DMS 273 treated with DMSO at 0.1 percent for 48 hours (cell line): Measurements from ENCODE around the gene ZNF469.

Source experiments
- DNase-seq: peaks from one replicate; lab custom pipeline; 2025; lab: John Stamatoyannopoulos, UW

The ZNF469 gene

DNA sequence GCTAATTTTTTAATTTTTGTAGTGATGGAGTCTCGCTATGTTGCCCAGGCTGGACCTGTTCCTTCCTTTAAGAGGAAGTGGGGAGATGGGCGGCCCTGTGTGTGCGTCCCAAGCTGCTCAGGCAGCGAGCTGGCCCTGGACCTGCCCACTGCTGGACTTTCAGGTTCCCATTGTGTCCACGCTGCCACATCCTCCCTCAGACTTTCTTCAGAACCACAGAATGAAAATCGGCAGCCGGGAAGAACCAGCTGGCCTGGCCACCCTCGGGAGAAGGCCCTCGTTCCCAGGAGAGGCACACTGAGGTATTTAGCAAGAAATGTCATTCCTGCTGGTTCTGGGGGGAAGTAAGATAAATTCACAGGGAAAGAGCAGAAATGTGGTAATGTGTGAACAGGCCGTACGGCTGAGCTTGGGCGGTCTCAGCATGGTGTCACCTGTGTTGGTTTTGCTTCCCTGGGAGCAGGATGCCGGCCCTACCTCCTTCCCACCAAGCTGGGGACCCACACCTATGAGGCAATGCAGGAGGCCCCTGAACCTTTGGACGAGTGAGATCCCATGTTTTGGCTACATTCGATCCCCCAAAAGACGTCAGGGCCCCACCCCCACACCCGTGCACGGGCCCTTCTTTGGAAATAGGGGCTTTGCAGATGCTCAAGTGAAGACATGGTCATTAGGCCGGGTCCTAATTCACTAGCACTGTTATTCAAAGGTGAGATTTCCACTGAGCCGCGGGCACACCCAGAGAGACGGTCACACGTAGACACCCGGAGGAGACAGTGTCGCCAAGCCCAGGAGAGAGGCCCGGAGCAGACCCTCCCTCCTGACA, 35.9 kb upstream of the ZNF469 start:
- no peak for DNase-seq

DNA sequence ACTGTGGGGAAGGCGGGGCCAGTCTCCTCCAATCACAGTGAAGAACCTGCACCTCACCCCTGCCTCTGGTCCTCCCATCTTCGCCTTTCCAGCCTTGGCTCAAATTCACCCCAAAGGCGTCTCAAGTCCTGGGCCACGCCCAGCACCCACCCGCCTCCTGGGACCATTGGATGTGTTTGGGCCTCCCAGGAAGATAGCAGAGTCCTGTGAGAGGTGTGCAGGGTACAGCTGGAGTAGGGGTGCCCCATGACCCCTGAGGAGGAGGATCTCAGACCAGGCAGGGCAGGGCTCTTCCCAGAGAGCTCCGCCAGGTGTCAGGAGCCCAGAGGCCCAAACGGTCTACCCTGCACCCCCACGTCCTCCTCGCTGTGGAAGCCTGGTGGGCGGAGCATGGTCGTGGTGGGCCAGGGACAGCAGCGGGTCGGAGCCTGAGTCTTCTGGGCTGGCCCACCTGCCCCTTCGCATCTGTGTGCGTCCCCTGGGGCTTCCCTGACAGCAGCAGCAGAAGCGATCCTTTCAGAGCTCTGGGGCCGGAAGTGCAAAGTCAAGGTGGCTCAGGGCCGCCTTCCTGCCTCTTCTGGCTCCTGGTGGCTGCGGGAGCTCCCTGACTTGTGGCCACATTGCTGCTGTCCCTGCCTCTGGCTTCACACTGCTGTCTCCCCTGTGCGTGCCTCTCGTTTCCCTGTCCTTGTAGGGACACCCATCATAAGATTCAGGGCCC, 34.9 kb upstream of the ZNF469 start:
- no peak for DNase-seq

DNA sequence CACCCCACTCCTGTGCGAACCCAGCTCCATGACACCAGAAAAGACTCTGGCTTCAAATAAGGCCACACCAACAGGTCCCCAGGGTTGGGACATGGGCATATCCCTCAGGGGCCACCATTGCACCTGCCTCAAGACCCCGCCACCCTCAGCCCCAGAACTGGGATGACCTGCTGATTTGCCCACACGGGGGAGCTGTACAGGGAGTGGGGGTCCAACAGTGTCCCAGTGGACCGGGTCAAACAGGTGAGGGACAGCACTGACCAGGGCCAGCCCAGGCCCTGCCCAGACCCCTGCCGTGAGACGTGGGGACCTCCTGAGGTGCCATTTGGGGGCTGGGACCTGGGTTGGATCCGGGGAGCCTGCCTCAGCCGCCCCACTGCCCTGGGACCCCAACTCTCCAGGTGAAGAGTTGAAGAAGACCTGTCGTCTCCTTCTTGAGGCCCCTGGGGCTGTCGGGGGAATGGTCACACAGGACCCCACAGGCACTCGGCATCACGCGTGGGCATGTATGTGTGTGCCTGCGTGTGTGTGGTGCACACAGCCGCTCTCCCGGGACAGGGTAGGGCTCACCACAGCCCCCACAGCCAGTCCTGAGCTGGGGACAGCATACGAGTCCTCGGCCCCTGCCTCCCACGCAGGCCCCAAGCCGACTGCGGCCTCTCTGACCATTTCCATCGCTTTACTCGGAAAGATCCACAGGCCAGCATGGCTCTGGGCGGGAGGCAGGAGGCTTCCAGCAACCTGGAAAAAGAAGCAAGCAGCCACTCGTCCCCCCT, 34.2 kb upstream of the ZNF469 start:
- no peak for DNase-seq

DNA sequence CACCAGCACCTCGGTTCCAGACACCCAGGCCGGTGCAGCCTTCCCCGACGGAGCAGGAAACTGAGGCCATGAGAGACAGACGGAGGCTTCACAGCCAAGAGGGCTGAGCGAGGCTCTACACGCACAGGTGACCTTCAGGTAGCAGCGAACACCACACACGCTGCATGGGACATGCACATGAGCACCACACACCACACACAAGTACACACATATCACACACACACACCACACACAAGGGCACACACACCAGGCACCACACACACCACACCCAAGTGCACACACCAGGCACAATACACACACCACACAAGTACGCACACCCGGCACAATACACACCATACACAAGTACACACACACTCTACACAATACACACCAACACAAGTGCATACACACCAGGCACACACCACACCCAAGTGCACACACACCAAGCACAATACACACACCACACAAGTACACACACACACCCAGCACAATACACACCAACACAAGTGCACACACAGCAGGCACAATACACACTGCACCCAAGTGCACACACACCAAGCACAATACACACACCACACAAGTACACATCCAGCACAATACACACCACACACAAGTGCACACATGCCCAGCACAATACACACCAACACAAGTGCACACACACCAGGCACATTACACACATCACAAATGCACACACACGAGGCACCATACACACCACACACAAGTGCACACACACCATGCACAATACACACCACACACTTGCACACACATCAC, 33.4 kb upstream of the ZNF469 start:
- no peak for DNase-seq

DNA sequence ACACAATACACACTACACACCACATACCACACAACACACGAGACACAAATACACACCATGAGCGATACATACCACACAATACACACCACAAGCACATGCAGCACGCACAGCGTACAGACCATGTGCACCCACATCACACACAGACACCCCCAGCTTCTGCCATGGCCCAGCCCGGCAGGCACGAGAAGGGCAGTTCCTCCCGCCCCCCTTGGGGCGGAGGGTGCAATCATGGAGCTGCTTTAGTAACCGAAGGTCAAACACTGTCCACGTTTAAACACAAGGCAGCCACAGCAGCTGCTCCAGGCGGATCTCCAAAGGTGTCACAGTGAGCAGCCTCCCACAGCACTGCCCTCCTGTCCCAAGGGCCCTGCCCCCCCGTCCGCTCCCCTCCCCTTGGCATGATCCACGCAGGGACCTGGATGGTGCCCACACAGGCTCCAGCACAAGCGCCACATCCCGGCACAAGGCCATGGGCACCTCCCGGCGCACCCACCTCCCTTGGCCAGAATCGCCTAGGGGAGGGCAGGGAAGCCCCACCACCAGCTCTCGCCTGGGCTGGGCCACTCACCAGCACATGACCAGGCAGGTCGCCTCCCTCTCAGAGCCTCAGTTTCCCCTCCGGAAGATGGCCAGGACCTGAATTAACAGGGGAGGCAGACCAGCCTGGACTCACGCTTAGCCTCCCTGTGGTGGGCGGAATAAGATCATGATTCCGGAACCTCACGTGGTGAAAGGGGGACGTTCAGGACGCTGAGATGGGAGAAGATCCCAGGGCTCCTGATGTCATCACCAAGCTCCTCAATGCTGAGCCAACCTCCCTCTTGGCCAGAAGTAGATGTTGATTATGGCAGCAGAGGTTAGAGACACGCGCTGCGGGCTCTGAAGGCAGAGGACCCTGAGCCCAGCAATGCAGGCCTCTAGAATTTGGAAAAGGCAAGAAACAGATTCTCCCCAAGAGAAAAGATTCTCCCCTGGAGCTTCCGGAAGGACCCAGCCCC, 32.6 kb upstream of the ZNF469 start:
- no peak for DNase-seq

DNA sequence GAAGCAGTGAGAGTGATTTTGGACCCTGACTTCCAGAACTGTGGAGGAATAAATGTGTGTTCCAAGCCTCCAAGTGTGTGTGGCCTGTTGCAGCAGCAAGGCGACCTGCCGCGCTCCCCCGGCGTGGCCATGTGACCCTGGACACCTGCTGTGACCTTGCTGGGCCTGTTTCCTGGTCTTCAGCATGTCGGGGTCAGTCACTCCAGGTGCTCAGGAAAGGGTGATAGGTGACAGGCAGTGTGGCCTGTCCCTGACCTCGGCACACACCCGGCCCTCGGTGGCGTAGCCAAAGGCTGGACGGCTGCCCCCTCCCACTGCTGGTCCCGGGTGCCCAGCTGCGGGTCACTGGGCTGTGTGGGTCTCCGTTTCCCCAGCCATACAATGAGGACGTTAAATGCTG, 31.8 kb upstream of the ZNF469 start:
- no peak for DNase-seq

DNA sequence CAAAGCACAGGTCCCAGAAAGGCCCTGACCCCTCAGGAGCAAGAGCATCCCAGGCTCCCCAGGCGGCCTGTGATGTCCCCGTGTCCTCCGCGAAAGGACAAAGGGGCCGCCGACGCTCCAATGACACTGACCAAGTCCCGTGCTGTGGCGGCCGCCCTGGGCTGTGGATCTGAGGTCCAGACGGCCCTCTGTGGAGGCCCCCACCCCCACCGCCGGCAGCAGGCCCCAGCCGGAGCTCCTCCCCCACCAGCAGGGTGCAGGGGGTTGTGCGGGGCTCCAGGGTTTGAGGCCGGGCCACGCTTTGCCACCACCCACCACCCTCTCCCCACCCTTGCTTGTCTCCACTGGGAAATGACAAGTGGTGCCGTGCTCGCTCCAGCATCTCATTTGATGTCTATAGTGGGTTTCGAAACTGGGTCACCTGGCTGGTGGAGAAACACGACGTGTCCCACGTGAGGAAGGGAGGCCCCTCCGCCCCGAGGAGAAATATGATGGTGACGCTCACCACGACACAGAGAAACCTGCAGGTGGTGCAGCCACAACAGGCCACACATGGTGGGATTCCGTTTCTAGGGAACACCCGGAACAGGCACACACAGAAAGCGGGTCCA, 31.2 kb upstream of the ZNF469 start:
- no peak for DNase-seq

DNA sequence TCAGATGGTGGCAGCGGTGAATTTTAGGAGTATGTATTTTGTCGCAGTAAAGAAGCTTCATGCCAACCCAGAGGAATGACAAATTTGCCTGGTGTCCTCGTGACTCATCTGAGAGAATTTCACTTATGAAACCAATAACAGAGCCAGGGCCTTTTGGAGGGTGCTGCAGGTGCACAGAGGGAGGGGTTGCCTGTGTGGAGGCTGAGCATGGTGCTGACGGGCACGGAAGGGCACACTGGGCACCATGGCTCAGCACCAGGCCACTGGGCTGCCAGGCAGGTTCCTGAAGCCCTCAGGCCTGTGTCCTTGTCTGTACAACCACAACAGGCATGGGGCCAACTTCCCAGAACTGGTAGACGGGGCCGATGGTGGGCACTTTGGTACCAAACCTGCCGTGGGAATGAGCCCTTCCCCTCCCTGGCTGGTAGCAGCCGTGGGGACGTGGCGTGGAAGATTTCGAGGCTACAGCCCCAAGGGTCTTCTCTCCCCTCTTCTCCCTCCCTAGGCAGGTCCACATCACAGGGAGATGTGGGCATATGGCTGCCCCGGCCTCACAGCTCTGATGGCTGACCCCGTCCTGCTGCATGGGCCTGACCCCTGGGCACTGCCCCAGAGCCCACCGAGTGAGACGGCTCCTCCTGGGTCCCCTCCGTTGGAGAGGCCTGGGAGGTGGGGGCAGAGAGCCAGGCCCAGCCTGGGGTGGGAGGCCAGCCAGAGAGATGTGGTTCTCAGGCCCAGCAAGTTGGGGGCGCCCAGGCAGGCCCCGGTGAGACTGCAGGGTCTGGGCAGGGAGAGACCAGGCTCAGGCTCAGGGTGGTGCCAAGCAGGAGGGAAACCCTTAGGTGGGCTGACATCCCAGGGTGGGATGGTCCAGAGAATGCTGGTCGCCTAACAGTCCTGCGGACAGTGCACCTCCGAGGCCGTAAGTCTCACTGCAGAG, 30.2 kb upstream of the ZNF469 start:
- DNase-seq, result no peak

DNA sequence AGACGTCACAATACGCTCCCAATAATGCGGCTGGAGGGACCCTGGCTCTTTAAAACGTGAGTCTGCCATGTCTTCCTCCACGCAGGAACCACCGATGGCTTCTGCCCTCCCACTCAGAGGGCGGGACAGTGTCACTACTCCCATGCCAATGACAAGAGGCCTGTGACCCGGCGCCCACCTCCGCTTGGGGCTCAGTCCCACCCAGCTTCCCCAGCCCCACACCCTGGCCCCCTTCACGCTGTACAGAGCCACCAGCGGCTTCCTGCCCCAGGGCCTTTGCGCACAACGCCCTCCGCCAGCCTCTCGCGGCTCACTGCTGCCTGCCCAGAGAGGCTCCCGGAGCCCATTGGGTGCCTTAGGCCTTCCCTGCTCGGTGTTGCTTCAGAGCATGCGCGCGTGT, 29.5 kb upstream of the ZNF469 start:
- DNase-seq, result no peak

DNA sequence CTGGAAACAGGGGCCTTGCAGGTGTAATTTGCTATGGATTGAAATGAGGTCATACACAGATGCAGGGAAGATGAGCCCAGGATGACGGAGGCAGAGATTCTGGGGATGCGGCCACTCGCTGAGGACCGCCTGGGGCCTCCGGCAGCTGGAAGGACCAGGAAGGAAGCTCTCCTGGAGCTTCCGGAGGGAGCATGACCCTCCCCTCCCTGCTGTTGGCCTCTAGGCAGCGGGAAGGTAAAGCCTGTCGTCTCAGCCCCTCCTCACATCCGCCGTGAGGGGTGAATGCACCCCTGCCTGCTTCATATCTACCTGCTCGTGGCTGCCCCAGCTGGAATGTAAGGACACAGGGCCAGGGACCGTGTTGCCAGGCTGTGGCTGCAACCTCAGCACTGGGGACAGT, 29.1 kb upstream of the ZNF469 start:
- DNase-seq, result no peak

DNA sequence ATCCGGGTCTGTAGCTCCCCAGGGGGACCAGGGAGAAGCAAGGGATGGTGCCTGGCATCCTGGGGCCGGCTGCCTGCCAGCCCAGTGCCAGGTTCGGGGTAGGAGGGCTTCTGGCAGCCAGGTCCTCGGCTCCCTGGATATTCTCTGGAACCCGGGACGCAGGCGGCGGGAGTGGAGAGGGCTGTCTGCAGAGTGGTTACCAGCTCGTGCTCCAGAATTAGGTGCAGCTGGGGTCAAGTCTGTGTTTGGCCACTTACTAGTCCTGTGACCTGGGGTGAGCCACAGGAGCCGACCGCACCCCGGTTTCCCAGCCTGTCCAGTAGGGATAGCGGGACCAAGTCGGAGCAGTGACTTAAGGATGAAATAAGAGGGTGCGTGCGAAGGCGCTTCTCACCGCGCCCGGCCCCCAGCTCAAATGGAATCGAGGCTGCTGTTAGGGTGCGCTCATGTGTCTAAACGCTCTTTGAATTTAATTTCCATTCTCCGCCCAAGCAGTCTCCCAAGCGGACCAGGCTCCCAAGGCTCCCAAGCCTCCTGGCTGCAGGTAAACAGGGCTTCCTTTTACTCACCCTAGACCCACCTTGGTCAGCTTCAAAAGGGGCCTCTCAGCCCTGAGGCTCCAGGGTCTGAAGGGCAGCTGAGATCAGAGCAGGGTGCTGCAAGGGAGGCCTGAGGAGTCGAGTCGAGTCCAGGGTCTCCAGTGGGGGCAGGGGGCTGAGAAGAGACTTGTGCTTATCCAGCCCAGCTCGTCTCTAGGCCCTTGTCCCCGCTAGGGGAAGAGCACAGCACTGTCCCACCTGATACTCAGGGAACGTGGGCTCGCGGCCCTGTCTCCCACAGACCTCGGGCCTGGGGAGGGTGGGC, 28.3 kb upstream of the ZNF469 start:
- DNase-seq, result no peak

DNA sequence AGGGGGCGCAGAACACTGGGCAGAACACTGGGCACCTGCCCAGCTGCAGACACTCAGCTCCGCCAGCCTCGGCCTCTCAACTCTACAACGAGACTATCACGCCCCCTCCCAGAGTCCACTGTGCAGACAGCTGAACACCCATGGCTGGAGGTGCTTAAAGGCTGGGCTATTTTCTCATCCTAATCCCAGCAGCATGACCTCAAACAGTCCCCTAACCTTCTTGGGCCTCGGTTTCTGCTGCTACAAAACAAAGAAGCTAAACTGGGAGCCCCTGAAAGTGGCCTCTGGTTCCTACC, 27.7 kb upstream of the ZNF469 start:
- DNase-seq, result no peak

DNA sequence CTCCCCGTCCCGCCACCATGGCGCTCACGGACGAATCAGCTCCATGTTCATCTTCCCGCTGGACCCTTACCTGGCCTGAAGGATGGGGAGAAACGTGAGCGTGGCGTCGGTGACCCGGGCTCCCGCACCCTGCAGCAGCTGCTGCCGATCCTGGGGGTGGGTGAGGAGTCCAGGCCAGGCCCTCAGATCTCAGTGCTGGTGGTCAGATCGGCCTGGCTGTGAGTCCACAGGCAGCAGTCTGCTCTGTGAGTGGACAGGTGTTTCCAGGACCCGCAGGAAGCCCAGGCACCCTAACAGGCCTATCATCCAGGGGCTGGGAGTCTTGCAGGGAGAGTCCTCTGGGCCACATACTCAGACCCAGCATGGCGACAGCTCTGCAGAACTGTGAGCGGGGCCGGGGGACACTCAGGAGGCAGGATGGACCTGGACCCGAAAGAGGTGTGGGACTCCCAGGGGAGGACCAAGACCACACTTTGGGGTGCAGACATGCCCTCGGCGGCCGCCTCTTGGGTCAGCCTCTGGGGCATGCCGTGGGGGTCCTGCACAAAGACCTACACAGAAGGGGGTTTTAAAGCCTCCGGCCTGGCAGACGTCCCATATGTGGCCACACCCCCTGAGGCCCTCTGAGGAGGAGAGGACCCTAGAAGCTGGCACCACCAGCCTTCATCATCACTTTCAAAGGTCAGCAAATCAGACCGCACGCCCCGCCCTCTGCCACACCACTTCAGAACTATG, 27.2 kb upstream of the ZNF469 start:
- DNase-seq, result no peak

DNA sequence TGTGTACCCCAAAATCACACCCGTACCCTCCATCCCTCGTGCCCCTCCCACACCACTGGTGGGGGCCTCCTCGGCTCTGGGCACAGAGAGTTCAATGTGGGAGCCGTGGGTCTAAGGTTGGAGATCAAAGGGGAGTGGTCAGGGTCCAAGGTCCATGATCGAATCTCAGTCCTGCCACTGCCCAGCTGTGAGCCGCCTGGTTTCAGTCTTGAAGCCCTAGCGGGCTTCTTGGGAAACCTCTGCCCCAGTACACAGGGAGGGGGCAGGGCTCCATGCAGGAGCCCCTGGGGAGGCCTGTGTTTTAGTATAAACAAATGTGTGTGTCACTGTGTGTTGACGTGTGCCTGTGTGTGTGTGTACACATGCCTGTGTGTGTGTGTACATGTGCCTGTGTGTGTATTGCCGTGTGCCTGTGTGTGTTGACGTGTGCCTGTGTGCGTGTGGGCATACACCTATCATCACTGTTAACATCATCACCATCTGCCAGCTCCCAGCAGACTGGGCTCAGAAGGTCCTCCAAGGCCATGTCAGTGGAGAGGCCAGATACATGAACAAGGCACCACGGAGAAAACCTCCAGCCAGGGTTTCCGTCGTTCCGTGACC, 26.5 kb upstream of the ZNF469 start:
- DNase-seq, result no peak

DNA sequence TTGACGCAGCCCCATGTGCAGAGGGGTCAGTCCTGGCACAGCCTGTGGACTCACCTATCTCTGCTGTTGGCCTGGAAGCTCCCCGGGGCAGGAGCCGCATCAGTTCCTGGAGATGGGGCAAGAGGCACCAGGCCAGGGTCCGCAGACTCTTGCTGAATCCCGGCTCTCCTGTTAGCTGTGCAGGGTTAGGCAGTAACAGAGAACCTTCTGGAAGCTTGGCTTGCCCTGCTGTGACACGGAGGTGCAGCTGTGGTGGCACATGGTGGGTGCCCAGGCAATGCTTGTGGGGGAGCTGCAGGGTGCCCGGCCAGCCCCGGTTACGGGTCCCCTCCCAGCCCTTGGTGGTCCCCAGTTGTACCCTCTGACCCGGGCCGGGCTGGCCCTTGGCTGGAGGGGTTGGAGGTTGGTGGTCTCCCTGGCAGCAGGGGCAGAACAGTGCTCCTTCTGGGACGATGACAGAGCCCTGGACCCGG, 26.0 kb upstream of the ZNF469 start:
- no peak for DNase-seq

DNA sequence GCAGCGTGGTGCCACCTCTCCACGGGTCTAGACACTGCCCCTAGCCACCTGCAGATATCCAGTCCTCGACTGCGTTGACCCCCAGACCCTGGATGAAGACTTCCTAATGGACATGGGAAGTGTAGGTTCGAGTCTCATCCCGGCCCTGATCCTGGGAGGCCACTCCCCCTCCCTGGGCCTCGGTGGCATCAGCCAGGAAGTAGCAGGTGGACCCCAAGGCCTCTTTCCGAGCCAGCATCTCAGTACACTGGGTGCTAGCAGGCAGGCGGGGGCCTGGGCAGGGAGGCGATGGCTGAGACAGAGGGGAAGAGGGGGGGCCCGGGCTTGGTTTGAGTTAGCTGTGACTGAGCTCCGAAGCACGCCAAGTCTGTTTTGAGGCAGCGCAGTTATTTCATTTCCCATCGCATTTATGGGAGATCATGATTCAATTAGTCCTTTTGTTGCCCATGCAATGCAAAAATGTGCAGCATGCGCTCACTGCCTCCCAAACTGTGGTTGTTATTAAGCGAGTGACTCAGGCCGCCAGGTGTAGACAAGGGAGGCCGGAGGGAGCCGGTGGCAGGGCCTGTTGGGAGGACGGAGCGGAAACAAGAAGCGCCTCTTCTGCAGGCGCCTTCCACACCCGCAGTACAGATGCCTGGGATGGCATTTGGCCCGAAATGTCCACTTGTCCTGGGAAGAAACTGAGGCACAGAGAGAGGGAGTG, 25.3 kb upstream of the ZNF469 start:
- DNase-seq, result no peak

DNA sequence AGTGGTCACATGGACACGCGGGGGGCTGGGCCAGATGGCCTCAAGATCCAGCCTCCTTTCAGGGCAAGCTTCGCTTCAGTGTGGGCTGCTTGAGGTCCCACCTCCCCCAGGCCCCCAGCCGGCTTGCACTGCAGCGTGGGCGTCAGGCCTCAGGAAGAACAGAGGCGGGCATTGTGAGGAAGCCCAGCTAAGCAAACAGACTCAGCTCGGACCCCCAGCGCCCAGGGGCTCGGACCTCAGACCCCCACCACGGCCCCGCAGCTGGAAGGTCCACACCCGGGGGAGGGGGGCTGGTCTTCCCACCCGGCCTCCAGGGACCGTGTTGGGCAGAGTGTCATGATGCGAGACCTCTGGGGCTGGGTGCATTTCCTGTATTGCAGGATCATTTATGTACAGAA, 24.7 kb upstream of the ZNF469 start:
- no peak for DNase-seq
